ENCODE data around the gene COL8A1. TPM values are rescaled to one million over a fixed set of nuclear protein-coding genes. Genes with fewer than 3 reads are reported as not detected.

Gene COL8A1
- total and polyA plus RNA-seq, 2 donors (not counting 1 experiment from before 2014, with no cell fraction given), result 0.12 TPM; not detected in 1

DNA sequence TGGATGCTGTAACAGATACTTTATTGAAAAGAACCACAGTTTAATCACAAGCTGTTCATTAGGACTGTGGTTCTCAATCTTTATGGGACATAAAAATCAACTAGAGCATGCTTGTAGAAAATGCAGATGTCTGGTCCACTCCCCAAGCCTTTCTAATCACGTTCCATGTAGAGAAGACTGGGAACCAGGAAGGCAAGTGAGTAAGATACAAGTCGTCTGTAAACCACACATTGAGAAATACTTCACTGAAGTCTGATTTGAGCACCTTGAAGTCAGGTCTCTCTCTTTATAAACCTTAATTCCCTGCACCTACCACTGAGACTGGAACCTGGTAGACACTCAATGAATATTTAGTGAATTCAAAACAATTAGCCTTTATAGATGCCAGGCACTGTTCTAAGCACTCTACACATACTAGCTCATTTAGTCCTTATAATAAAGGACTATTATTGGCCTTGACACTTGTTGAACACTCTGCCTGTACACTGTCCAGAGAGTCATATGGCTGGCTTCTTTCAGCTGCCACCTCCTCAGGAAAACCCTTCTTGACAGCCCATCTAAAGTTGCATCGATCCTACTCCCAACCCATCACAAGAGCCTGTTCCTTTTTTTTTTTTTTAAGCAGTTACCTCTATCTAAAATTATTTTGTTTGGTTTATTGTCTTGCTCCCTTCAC, 120.2 kb downstream of the COL8A1 start:
- no CpG with 5 or more reads among the region's 3 CpGs for WGBS (ENCODE audit: insufficient coverage)
- DNase-seq (no peak), ATAC-seq (ENCODE audit: low read depth) (no peak)
- no peaks in the 10 kb centered on the region for H3K79me2 ChIP-seq (ENCODE audit: control insufficient read depth, insufficient read depth, low read length)
- POLR2A ChIA-PET, result no interaction called here
- H3K9me3 Mint-ChIP-seq (ENCODE audit: insufficient read depth), result no peaks in the 10 kb centered on the region
- H3K4me3 ChIP-seq (ENCODE audit: control extremely low read depth in 1 of 5, extremely low read depth in 1 of 5, insufficient read depth in 1 of 5, low read depth in 2 of 5, low read length in 4 of 5), result no peak overlapping the region
- H3K27me3 Mint-ChIP-seq, result peaks cover 15% of the 10 kb centered on the region
- no peak overlapping the region for H2AFZ ChIP-seq (ENCODE audit: insufficient read depth, low read depth, low read length, poor library complexity, severe bottlenecking)
- no peaks in the 10 kb centered on the region for H3K4me1 Mint-ChIP-seq
- no peak overlapping the region for H3K27ac ChIP-seq (ENCODE audit: low read length in 2 of 2)
- peaks cover 0 to 5% (median 1%) of the 10 kb centered on the region in 4 experiments for H3K27me3 ChIP-seq (replicated peaks in 1 of 4; ENCODE audit: control extremely low read depth in 1 of 4, control insufficient read depth in 3 of 4, insufficient read depth in 4 of 4, low read length in 3 of 4)
- CTCF ChIA-PET, result no interaction called here
- H3K9ac ChIP-seq (ENCODE audit: low read length), result no peak overlapping the region
- TF ChIP-seq EZH2 (IDR thresholded peaks at IDR 0.05; ENCODE audit: borderline replicate concordance, insufficient read depth, low read depth, low read length, poor library complexity, severe bottlenecking), result no peak
- TF ChIP-seq CTCF (IDR thresholded peaks at IDR 0.05), result no peak
- no peak overlapping the region for H3K4me2 ChIP-seq (replicated peaks; ENCODE audit: low read depth, low read length, poor library complexity, severe bottlenecking)
- no peaks in the 10 kb centered on the region for H4K20me1 ChIP-seq (ENCODE audit: control insufficient read depth, insufficient read depth, low read length, poor library complexity, severe bottlenecking)
- H3K36me3 ChIP-seq (replicated peaks in 1 of 2; ENCODE audit: control extremely low read depth in 1 of 2, control insufficient read depth in 1 of 2, extremely low read depth in 1 of 2, insufficient read depth in 2 of 2, low read length in 1 of 2), result no peaks in the 10 kb centered on the region
- intact Hi-C loops (cut with micrococcal nuclease), result no loop called here
- H3K9me3 ChIP-seq (ENCODE audit: control extremely low read depth in 1 of 3, control insufficient read depth in 2 of 3, insufficient read depth in 1 of 3, low read length in 2 of 3), result no peaks in the 10 kb centered on the region
- no peak overlapping the region for H3K27ac Mint-ChIP-seq
- no peak overlapping the region for H3K4me3 Mint-ChIP-seq
- H3K4me1 ChIP-seq (ENCODE audit: control insufficient read depth in 2 of 2, insufficient read depth in 2 of 2, low read length in 2 of 2), result no peaks in the 10 kb centered on the region

- Histone ChIP-seq H3K36me3 (replicated peaks in 1 of 2; ENCODE audit: control extremely low read depth in 1 of 2, control insufficient read depth in 1 of 2, extremely low read depth in 1 of 2, insufficient read depth in 2 of 2, low read length in 1 of 2) (no peaks in the 10 kb centered on the region), H3K4me1 (ENCODE audit: control insufficient read depth in 2 of 2, insufficient read depth in 2 of 2, low read length in 2 of 2) (no peaks in the 10 kb centered on the region), H3K79me2 (ENCODE audit: control insufficient read depth, insufficient read depth, low read length) (no peaks in the 10 kb centered on the region), H3K4me2 (replicated peaks; ENCODE audit: low read depth, low read length, poor library complexity, severe bottlenecking) (no peak overlapping the region), H2AFZ (ENCODE audit: insufficient read depth, low read depth, low read length, poor library complexity, severe bottlenecking) (no peak overlapping the region), H3K9ac (ENCODE audit: low read length) (no peak overlapping the region), H4K20me1 (ENCODE audit: control insufficient read depth, insufficient read depth, low read length, poor library complexity, severe bottlenecking) (no peaks in the 10 kb centered on the region), H3K27me3 (replicated peaks in 1 of 4; ENCODE audit: control extremely low read depth in 1 of 4, control insufficient read depth in 3 of 4, insufficient read depth in 4 of 4, low read length in 3 of 4) (peaks cover 0 to 5% (median 1%) of the 10 kb centered on the region in 4 experiments), H3K9me3 (ENCODE audit: control extremely low read depth in 1 of 3, control insufficient read depth in 2 of 3, insufficient read depth in 1 of 3, low read length in 2 of 3) (no peaks in the 10 kb centered on the region), H3K27ac (ENCODE audit: low read length in 2 of 2) (no peak overlapping the region), H3K4me3 (ENCODE audit: control extremely low read depth in 1 of 5, extremely low read depth in 1 of 5, insufficient read depth in 1 of 5, low read depth in 2 of 5, low read length in 4 of 5) (no peak overlapping the region)
- intact Hi-C loops (cut with micrococcal nuclease), result no loop called here
- ChIA-PET CTCF (no interaction called here), POLR2A (no interaction called here)
- ATAC-seq (ENCODE audit: low read depth) (no peak), DNase-seq (no peak)
- WGBS (ENCODE audit: insufficient coverage), result no CpG with 5 or more reads among the region's 1 CpG
- TF ChIP-seq CTCF (IDR thresholded peaks at IDR 0.05) (no peak), EZH2 (IDR thresholded peaks at IDR 0.05; ENCODE audit: borderline replicate concordance, insufficient read depth, low read depth, low read length, poor library complexity, severe bottlenecking) (no peak)
- Mint-ChIP-seq H3K9me3 (ENCODE audit: insufficient read depth) (no peaks in the 10 kb centered on the region), H3K27ac (no peak overlapping the region), H3K27me3 (peaks cover 8% of the 10 kb centered on the region), H3K4me3 (no peak overlapping the region), H3K4me1 (no peaks in the 10 kb centered on the region)
Measured at GRCh38 chr3:99760031-99760430, 121.6 kb downstream of the COL8A1 start.
